MM.1S (cell line): ENCODE data around the gene ITIH3.

ENCODE experiments used
- DNase-seq: peaks from one replicate; pipeline ENCODE4 v3.0.0-alpha.2; 2015
- H2AFZ ChIP-seq: fragments of 300-600 bp; sonication (generic); 2 replicates; pipeline ENCODE4 v1.6.0; 2016; ENCODE audit warnings: antibody characterized with exemption, low read length
- H3F3A ChIP-seq: fragments of 300-600 bp; sonication (generic); 2 replicates; pipeline ENCODE4 v1.6.1; 2016; ENCODE audit warnings: mild to moderate bottlenecking, antibody characterized with exemption, low read length, moderate library complexity, mixed read lengths; ENCODE audit not compliant: insufficient read depth
- H3K27ac ChIP-seq: fragments of 300-600 bp; sonication (generic); 2 replicates; pipeline ENCODE4 v1.5.1; 2016; ENCODE audit warnings: mild to moderate bottlenecking, low read length
- H3K27me3 ChIP-seq: fragments of 300-600 bp; sonication (generic); replicated peaks from 2 replicates; pipeline ENCODE4 v1.6.0; 2016; ENCODE audit warnings: low read length; ENCODE audit not compliant: insufficient read depth
- H3K36me3 ChIP-seq: fragments of 300-600 bp; sonication (generic); replicated peaks from 2 replicates; pipeline ENCODE4 v1.6.1; 2016; ENCODE audit warnings: mild to moderate bottlenecking, low read length, mixed read lengths; ENCODE audit not compliant: insufficient read depth
- H3K4me1 ChIP-seq: fragments of 300-600 bp; sonication (generic); 2 replicates; pipeline ENCODE4 v1.6.1; 2016; ENCODE audit warnings: low read length, mixed read lengths
- H3K4me2 ChIP-seq: fragments of 300-600 bp; sonication (generic); 2 replicates; pipeline ENCODE4 v1.6.0; 2016; ENCODE audit warnings: low read depth, low read length
- H3K4me3 ChIP-seq: fragments of 300-600 bp; sonication (generic); 2 replicates; pipeline ENCODE4 v1.5.1; 2016; ENCODE audit warnings: low read length, mixed read lengths
- H3K79me2 ChIP-seq: fragments of 300-600 bp; sonication (generic); 2 replicates; pipeline ENCODE4 v1.6.1; 2016; ENCODE audit warnings: mixed run types, low read length, mixed read lengths
- H3K9ac ChIP-seq: fragments of 300-600 bp; sonication (generic); 2 replicates; pipeline ENCODE4 v1.6.1; 2016; ENCODE audit warnings: low read length, mixed read lengths
- H3K9me2 ChIP-seq: fragments of 300-600 bp; sonication (generic); replicated peaks from 2 replicates; pipeline ENCODE4 v1.6.1; 2016; ENCODE audit warnings: mild to moderate bottlenecking, low read length, mixed read lengths; ENCODE audit not compliant: insufficient read depth
- H3K9me3 ChIP-seq: fragments of 300-600 bp; sonication (generic); replicated peaks from 2 replicates; pipeline ENCODE4 v1.6.1; 2016; ENCODE audit warnings: mild to moderate bottlenecking, low read length, mixed read lengths; ENCODE audit not compliant: insufficient read depth
- H4K20me1 ChIP-seq: fragments of 300-600 bp; sonication (generic); 2 replicates; pipeline ENCODE4 v1.6.1; 2016; ENCODE audit warnings: mild to moderate bottlenecking, low read length, moderate library complexity, mixed read lengths; ENCODE audit not compliant: insufficient read depth
- EZH2 ChIP-seq: fragments of 300-600 bp; sonication (generic); optimal IDR thresholded peaks from 2 replicates; pipeline ENCODE3; 2017; ENCODE audit warnings: low read depth, mild to moderate bottlenecking, antibody characterized with exemption, low read length, mixed read lengths
- EZH2phosphoT487 ChIP-seq: fragments of 300-600 bp; sonication (generic); IDR thresholded peaks from 2 replicates; pipeline ENCODE4 v1.6.1; 2018; ENCODE audit warnings: antibody characterized with exemption, low read length
- TF ChIP-seq, protein P1 (sequence below): fragments of 300-600 bp; sonication (generic); IDR thresholded peaks from 2 replicates; pipeline ENCODE4 v1.5.1; 2016; ENCODE audit warnings: antibody characterized with exemption, low read length, mixed read lengths

Gene ITIH3

DNA sequence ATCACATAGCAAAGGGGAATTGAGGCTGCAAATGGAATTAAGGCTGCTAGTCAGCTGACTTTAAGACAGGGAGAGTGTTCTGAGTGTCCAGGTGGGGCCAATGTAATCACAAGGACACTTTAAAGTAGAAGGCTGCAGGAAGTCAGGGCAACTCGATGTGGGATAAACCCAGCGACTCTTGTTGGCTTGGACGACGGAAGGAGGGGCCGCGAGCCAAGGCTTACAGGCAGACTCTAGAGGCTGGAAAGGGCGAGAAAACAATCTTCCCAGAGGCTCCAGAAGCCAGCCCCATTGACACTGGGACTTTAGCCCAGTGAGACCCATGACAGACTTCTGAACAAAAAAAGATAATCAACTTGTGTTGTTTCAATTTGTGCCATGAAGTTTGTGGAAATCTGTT is 53.1 kb downstream of the ITIH3 start:
- Histone ChIP-seq H3K4me3 (no peak overlapping the region), H3K9me2 (no peaks in the 10 kb centered on the region), H3K27me3 (no peaks in the 10 kb centered on the region), H2AFZ (no peak overlapping the region), H3K9me3 (no peaks in the 10 kb centered on the region), H3K4me2 (no peak overlapping the region), H4K20me1 (no peaks in the 10 kb centered on the region), H3K79me2 (no peaks in the 10 kb centered on the region), H3K27ac (no peak overlapping the region), H3K36me3 (no peaks in the 10 kb centered on the region), H3K9ac (no peak overlapping the region), H3F3A (0 out of 2 replicates have a peak, but pooled peaks cover 5% of the 10 kb centered on the region), H3K4me1 (peaks cover 11% of the 10 kb centered on the region)
- no peak for DNase-seq
- TF ChIP-seq EZH2 (no peak), EZH2phosphoT487 (no peak)
- TF ChIP-seq, protein P1, sequence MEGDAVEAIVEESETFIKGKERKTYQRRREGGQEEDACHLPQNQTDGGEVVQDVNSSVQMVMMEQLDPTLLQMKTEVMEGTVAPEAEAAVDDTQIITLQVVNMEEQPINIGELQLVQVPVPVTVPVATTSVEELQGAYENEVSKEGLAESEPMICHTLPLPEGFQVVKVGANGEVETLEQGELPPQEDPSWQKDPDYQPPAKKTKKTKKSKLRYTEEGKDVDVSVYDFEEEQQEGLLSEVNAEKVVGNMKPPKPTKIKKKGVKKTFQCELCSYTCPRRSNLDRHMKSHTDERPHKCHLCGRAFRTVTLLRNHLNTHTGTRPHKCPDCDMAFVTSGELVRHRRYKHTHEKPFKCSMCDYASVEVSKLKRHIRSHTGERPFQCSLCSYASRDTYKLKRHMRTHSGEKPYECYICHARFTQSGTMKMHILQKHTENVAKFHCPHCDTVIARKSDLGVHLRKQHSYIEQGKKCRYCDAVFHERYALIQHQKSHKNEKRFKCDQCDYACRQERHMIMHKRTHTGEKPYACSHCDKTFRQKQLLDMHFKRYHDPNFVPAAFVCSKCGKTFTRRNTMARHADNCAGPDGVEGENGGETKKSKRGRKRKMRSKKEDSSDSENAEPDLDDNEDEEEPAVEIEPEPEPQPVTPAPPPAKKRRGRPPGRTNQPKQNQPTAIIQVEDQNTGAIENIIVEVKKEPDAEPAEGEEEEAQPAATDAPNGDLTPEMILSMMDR, result no peak

DNA sequence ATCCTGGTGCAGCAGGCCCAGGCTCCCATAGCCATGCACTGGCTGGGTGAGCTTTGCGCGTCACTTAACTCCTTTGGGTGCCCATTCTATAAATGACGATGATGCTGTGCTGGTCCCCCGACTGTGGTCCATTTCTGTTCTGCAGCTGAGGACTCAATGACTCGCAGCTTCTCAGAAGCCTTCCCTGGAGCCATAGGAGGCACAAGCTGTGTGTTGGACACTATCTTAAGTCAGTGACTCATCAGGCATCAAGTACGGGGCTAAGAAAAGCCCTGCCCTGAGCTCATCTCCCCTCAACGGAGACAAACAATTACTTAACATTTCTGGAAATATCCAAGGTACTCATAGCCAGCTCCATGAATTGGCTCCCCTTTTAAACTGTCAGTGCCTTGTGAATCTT is 54.0 kb downstream of the ITIH3 start:
- H3K27me3 ChIP-seq, result no peaks in the 10 kb centered on the region
- H3K36me3 ChIP-seq, result no peaks in the 10 kb centered on the region
- no peak overlapping the region for H2AFZ ChIP-seq
- DNase-seq, result no peak
- no peaks in the 10 kb centered on the region for H3K79me2 ChIP-seq
- no peaks in the 10 kb centered on the region for H3K9me3 ChIP-seq
- H3K9ac ChIP-seq, result no peak overlapping the region
- TF ChIP-seq EZH2phosphoT487 (no peak), EZH2 (no peak)
- TF ChIP-seq, protein P1, result no peak
- H3K9me2 ChIP-seq, result no peaks in the 10 kb centered on the region
- H3F3A ChIP-seq, result 0 out of 2 replicates have a peak, but pooled peaks cover 5% of the 10 kb centered on the region
- H4K20me1 ChIP-seq, result no peaks in the 10 kb centered on the region
- no peak overlapping the region for H3K4me2 ChIP-seq
- H3K4me1 ChIP-seq, result peaks cover 11% of the 10 kb centered on the region
- H3K27ac ChIP-seq, result no peak overlapping the region
- no peak overlapping the region for H3K4me3 ChIP-seq

DNA sequence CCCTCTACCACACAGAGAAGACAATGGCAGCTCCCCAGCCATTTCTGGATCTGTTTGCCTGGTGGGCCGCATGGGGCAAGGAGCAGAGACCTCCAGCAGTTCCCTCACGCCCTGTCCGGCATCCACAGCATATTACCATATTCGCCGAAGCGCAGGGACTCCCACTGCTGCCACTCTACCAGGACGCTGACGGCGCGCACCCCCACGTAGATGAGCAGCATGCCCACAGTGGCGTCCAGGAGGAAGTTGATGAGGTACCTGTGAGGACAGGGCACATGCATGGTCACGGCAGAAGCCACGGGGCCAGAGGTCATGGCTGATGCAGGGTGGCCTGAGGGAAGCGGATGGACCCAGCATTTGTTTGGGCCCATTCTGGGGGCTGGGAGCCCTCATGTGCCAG is 55.1 kb downstream of the ITIH3 start:
- no peaks in the 10 kb centered on the region for H3K27me3 ChIP-seq
- 0 out of 2 replicates have a peak, but pooled peaks cover 5% of the 10 kb centered on the region for H3F3A ChIP-seq
- no peaks in the 10 kb centered on the region for H4K20me1 ChIP-seq
- DNase-seq, result no peak
- no peaks in the 10 kb centered on the region for H3K36me3 ChIP-seq
- no peaks in the 10 kb centered on the region for H3K9me3 ChIP-seq
- TF ChIP-seq EZH2phosphoT487, result no peak
- TF ChIP-seq, protein P1, result no peak
- no peak for TF ChIP-seq EZH2
- no peak overlapping the region for H3K27ac ChIP-seq
- H3K4me2 ChIP-seq, result no peak overlapping the region
- no peak overlapping the region for H3K4me3 ChIP-seq
- H3K9ac ChIP-seq, result no peak overlapping the region
- H3K4me1 ChIP-seq, result peaks cover 11% of the 10 kb centered on the region
- no peak overlapping the region for H2AFZ ChIP-seq
- H3K79me2 ChIP-seq, result no peaks in the 10 kb centered on the region
- no peaks in the 10 kb centered on the region for H3K9me2 ChIP-seq
